Gastroesophageal sphincter (tissue), 4 donors: ENCODE results near the gene CHI3L1. TPM values are rescaled to one million over a fixed set of nuclear protein-coding genes. Genes with fewer than 3 reads are reported as not detected.

Experiments used
- ATAC-seq: fragments of 150-250 bp; one replicate; pipeline ENCODE4 v1.9.1; 2016; ENCODE audit warnings: mild to moderate bottlenecking, moderate library complexity
- H3K27ac ChIP-seq, 4 donors: fragments of 200-600 bp; sonication (generic) in 3 of 4; 1 replicate in 3 of 4; 2 replicates in 1 of 4; pipeline ENCODE4 v1.5.1; 2016 to 2019
- H3K27me3 ChIP-seq: fragments of 200-600 bp; sonication (generic); one replicate; pipeline ENCODE4 v1.5.1; 2019
- H3K36me3 ChIP-seq, 2 donors: fragments of 200-600 bp; sonication (generic); one replicate each; pipeline ENCODE4 v1.5.1; 2019; ENCODE audit warnings: control low read depth in 1 of 2
- H3K4me1 ChIP-seq, 3 donors: fragments of 200-600 bp; sonication (generic); 1 replicate in 2 of 3; 2 replicates in 1 of 3; pipeline ENCODE4 v1.5.1; 2016 to 2019; ENCODE audit warnings: control low read depth in 2 of 3
- H3K4me3 ChIP-seq, 2 donors: fragments of 200-600 bp; sonication (generic); one replicate each; pipeline ENCODE4 v1.5.1; 2019; ENCODE audit warnings: mild to moderate bottlenecking in 1 of 2, moderate library complexity in 1 of 2
- H3K9me3 ChIP-seq, 3 donors: fragments of 200-600 bp; sonication (generic); one replicate each; pipeline ENCODE4 v1.5.1; 2017 to 2019; ENCODE audit warnings: control low read depth in 2 of 3
- CTCF ChIP-seq, 4 experiments: fragments of 200-600 bp in 2 of 4; fragments of 450-650 bp in 2 of 4; sonication (generic) in 1 of 4; IDR thresholded peaks; one replicate each; pipeline ENCODE4 v1.5.1; 2017 to 2019; ENCODE audit warnings: antibody characterized with exemption in 4 of 4, mild to moderate bottlenecking in 2 of 4, moderate library complexity in 2 of 4
- EP300 ChIP-seq: sonication (generic); formaldehyde crosslinking; IDR thresholded peaks from one replicate; pipeline ENCODE4 v1.6.1; 2017; ENCODE audit warnings: antibody characterized with exemption, mild to moderate bottlenecking
- POLR2A ChIP-seq, 2 donors: fragments of 450-650 bp; IDR thresholded peaks; one replicate each; pipeline ENCODE4 v1.6.1; 2017; ENCODE audit warnings: antibody characterized with exemption in 2 of 2, mild to moderate bottlenecking in 2 of 2, moderate library complexity in 1 of 2
- POLR2AphosphoS5 ChIP-seq: sonication (generic); formaldehyde crosslinking; IDR thresholded peaks from one replicate; pipeline ENCODE4 v1.6.1; 2017; ENCODE audit warnings: antibody characterized with exemption
- WGBS, 2 donors: methylation state at CpG; one replicate each; pipeline ENCODE4 v1.1.5; 2018; ENCODE audit warnings: low coverage in 1 of 2; 5-methylcytosine and 5-hydroxymethylcytosine counted together
- total RNA-seq, 4 donors: library from RNA; depleted of rRNA; stranded (reverse); fragments of >200 nt; gene quantifications; one replicate each; pipeline ENCODE4 v1.1.0, GENCODE V29; 2016

CHI3L1 gene
- total RNA-seq, 4 donors from 2014 or later: 3.4 to 5.4 (median 5.0) TPM; not detected in 1

- WGBS, 2 donors: 85% methylated on average over 5 of the region's 5 CpGs; no CpG with 5 or more reads in 1 of the 2 donors
- TF ChIP-seq POLR2A (IDR thresholded peaks at IDR 0.05) (no peak), CTCF (IDR thresholded peaks at IDR 0.05) (no peak), EP300 (no peak)
Measured at GRCh38 chr1:203173566-203173965, 12.9 kb downstream of the CHI3L1 start.

DNA sequence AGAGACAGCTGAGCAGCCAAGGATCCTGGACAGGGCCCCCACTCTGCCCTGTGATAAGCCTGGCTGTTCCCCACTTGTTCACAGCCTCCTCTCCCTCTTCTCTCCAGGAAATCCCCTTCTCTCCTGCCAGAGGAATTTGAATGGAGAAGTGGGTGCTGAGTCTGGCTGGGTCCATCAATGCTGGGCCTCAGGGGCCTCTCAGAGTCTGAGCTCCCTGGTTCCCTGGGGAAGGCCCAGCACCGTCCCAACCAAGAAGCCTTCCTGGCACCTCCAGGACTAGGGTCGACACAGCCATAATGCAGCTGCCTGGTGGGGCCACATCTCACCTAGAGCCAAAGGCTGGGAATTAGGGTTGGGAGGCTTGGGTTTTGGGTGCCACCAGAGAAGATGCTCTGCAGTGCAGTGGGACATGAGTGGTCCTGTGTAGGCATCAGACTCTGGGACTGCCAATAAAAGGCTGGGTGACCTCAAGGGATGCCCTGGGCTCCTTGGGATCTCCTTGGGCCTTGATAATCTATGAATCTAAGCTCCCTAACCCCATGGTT, 13.4 kb downstream of the CHI3L1 start:
- no peak overlapping the region for H3K27ac ChIP-seq
- no peaks in the 10 kb centered on the region for H3K9me3 ChIP-seq
- WGBS, 2 donors: no CpG with 5 or more reads among the region's 2 CpGs
- H3K4me1 ChIP-seq: no peaks in the 10 kb centered on the region
- H3K36me3 ChIP-seq: no peaks in the 10 kb centered on the region
- no peak for ATAC-seq
- no peaks in the 10 kb centered on the region for H3K27me3 ChIP-seq
- TF ChIP-seq POLR2A (IDR thresholded peaks at IDR 0.05) (no peak), POLR2AphosphoS5 (no peak), CTCF (IDR thresholded peaks at IDR 0.05) (no peak)
- no peak overlapping the region for H3K4me3 ChIP-seq

More at GRCh38 chr1:203173566-203173965, 12.9 kb downstream of the CHI3L1 start:
- no peaks in the 10 kb centered on the region for H3K4me1 ChIP-seq
- no peak overlapping the region for H3K4me3 ChIP-seq
- no peaks in the 10 kb centered on the region for H3K9me3 ChIP-seq
- ATAC-seq: no peak
- H3K36me3 ChIP-seq: no peaks in the 10 kb centered on the region
- no peak overlapping the region for H3K27ac ChIP-seq
- H3K27me3 ChIP-seq: no peaks in the 10 kb centered on the region

DNA sequence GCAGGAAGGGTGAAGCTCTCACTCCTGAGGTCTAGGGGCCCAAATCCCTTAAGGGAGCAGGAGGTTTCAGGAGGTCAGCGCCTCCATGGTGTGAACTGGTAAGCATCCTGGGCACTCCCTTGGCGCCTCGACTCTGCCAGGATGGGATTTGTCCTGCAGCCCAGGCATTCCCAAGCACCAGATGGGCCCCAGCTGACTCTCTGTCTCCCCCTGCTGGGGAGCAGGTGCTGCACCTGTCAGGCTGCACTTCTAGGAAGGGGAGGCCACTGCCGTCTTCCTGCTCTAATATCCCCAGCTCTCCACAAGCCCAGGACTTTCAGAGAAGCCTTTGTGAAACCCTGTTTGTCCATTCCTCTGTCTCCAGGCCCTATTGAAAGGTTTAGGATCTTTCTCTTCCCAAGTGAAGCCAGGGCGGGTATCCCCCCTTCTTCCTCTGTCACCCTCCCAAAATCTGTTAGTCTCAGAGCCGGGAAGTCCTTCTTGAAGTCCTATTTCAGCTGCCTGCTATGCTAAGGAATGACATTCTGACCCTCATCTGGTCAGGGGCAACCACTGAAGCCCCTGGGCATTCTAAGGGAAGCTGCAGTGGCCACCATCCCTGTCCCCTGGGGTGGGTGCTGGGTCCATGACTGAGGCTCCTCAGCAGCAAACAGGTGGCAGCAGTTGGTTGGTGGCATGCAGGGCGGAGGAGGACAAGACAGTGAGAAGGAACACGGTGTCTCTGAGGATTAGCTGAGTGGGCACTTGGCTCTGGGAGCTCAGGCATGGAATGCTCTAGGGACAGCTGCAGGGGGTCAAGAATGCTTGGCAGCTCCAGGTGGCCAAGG, 14.1 kb downstream of the CHI3L1 start:
- TF ChIP-seq CTCF (IDR thresholded peaks at IDR 0.05) (peak in 3 of 4 experiments; percentile 75 to 88 (median 81)), POLR2AphosphoS5 (no peak), EP300 (no peak), POLR2A (IDR thresholded peaks at IDR 0.05) (no peak)
- Histone ChIP-seq H3K4me1 (no peaks in the 10 kb centered on the region), H3K4me3 (no peak overlapping the region), H3K9me3 (no peaks in the 10 kb centered on the region), H3K36me3 (no peaks in the 10 kb centered on the region), H3K27ac (no peak overlapping the region), H3K27me3 (no peaks in the 10 kb centered on the region)
- 68 to 85% methylated on average over 2 to 4 of the region's 8 CpGs for whole genome bisulfite sequencing, 2 donors
- ATAC-seq: peak; percentile 42

GRCh38 chr1:203171341-203172183, 14.9 kb downstream of the CHI3L1 start:
- no peak for ATAC-seq
- no CpG with 5 or more reads among the region's 22 CpGs for WGBS, 2 donors
- Histone ChIP-seq H3K27ac (no peak overlapping the region), H3K9me3 (no peaks in the 10 kb centered on the region), H3K27me3 (no peaks in the 10 kb centered on the region), H3K4me1 (no peaks in the 10 kb centered on the region), H3K4me3 (no peak overlapping the region), H3K36me3 (no peaks in the 10 kb centered on the region)
- TF ChIP-seq POLR2A (IDR thresholded peaks at IDR 0.05): no peak

- H3K27ac ChIP-seq: no peak overlapping the region
- H3K4me1 ChIP-seq: no peaks in the 10 kb centered on the region
- no peak for TF ChIP-seq POLR2A (IDR thresholded peaks at IDR 0.05)
- TF ChIP-seq CTCF (IDR thresholded peaks at IDR 0.05): no peak
- no peak for TF ChIP-seq POLR2AphosphoS5
- TF ChIP-seq EP300: no peak
- no peak for ATAC-seq
- WGBS, 2 donors: 66 to 67% methylated on average over 1 to 4 of the region's 8 CpGs
- H3K27me3 ChIP-seq: no peaks in the 10 kb centered on the region
- no peaks in the 10 kb centered on the region for H3K9me3 ChIP-seq
- no peak overlapping the region for H3K4me3 ChIP-seq
- H3K36me3 ChIP-seq: no peaks in the 10 kb centered on the region
Measured at GRCh38 chr1:203170625-203171330, 15.7 kb downstream of the CHI3L1 start.
